Neural crest cell (in vitro differentiated cells): ENCODE data around the gene PTPN2. TPM values are rescaled to one million over a fixed set of nuclear protein-coding genes. Genes with fewer than 3 reads are reported as not detected.

Experiments
- DNase-seq: peaks from one replicate; pipeline ENCODE4 v3.0.0; 2021; ENCODE audit warnings: low read depth, mixed read lengths, low spot score
- H3K27ac Mint-ChIP-seq: one replicate; pipeline ENCODE4 v1.8.0; 2021; ENCODE audit warnings: mild to moderate bottlenecking, mixed read lengths; ENCODE audit not compliant: unreplicated experiment
- H3K27me3 Mint-ChIP-seq: 2 replicates; pipeline ENCODE4 v1.8.0; 2021; ENCODE audit warnings: low read depth, mild to moderate bottlenecking, mixed read lengths
- H3K36me3 Mint-ChIP-seq: 2 replicates; pipeline ENCODE4 v1.8.0; 2021; ENCODE audit warnings: low read depth, mild to moderate bottlenecking, mixed read lengths
- H3K4me1 Mint-ChIP-seq: 2 replicates; pipeline ENCODE4 v1.8.0; 2021; ENCODE audit warnings: mixed read lengths
- H3K4me3 Mint-ChIP-seq: one replicate; pipeline ENCODE4 v1.8.0; 2021; ENCODE audit warnings: mild to moderate bottlenecking, mixed read lengths
- H3K9me3 Mint-ChIP-seq: 2 replicates; pipeline ENCODE4 v1.8.0; 2021; ENCODE audit warnings: mixed read lengths
- CTCF ChIP-seq: fragments of 200-600 bp; sonication (generic); conservative IDR thresholded peaks from 2 replicates; pipeline ENCODE4 v1.5.0; 2021; ENCODE audit warnings: antibody characterized with exemption, mild to moderate bottlenecking
- total RNA-seq: library from RNA; stranded (reverse); gene quantifications from 2 replicates; pipeline ENCODE4 v1.2.1, GENCODE V29; 2021

PTPN2 gene
- total RNA-seq, 1 donor from 2014 or later, result 34.4 TPM

GRCh38 chr18:12751503-12751884 lies 132.5 kb downstream of the PTPN2 start:
- Mint-ChIP-seq H3K4me3 (no peak overlapping the region), H3K27me3 (no peaks in the 10 kb centered on the region), H3K36me3 (no peaks in the 10 kb centered on the region), H3K4me1 (peaks cover 8% of the 10 kb centered on the region), H3K27ac (no peak overlapping the region), H3K9me3 (peaks cover under 1% of the 10 kb centered on the region)
- no peak for TF ChIP-seq CTCF
- no peak for DNase-seq

- H3K4me3 Mint-ChIP-seq, result no peak overlapping the region
- H3K4me1 Mint-ChIP-seq, result peaks cover 8% of the 10 kb centered on the region
- H3K27me3 Mint-ChIP-seq, result no peaks in the 10 kb centered on the region
- no peak for TF ChIP-seq CTCF
- H3K27ac Mint-ChIP-seq, result no peak overlapping the region
- no peaks in the 10 kb centered on the region for H3K9me3 Mint-ChIP-seq
- H3K36me3 Mint-ChIP-seq, result no peaks in the 10 kb centered on the region
- no peak for DNase-seq
Observed at GRCh38 chr18:12750715-12751502, 133.1 kb downstream of the PTPN2 start.

GRCh38 chr18:12750076-12750714 lies 133.8 kb downstream of the PTPN2 start:
- no peak for TF ChIP-seq CTCF

GRCh38 chr18:12749121-12749520 lies 134.9 kb downstream of the PTPN2 start:
- Mint-ChIP-seq H3K27ac (no peak overlapping the region), H3K27me3 (no peaks in the 10 kb centered on the region), H3K4me1 (peaks cover 8% of the 10 kb centered on the region), H3K36me3 (no peaks in the 10 kb centered on the region), H3K4me3 (no peak overlapping the region), H3K9me3 (no peaks in the 10 kb centered on the region)
- TF ChIP-seq CTCF, result no peak
- DNase-seq, result no peak

More at GRCh38 chr18:12750076-12750714, 133.8 kb downstream of the PTPN2 start:
- H3K4me1 Mint-ChIP-seq, result peaks cover 8% of the 10 kb centered on the region
- DNase-seq, result no peak
- no peak overlapping the region for H3K4me3 Mint-ChIP-seq
- no peaks in the 10 kb centered on the region for H3K27me3 Mint-ChIP-seq
- H3K9me3 Mint-ChIP-seq, result no peaks in the 10 kb centered on the region
- H3K27ac Mint-ChIP-seq, result peak overlapping the region; percentile 67
- H3K36me3 Mint-ChIP-seq, result no peaks in the 10 kb centered on the region

- no peak for TF ChIP-seq CTCF
- no peak overlapping the region for H3K4me3 Mint-ChIP-seq
- no peak overlapping the region for H3K27ac Mint-ChIP-seq
- H3K4me1 Mint-ChIP-seq, result peaks cover 8% of the 10 kb centered on the region
- H3K27me3 Mint-ChIP-seq, result no peaks in the 10 kb centered on the region
- H3K36me3 Mint-ChIP-seq, result no peaks in the 10 kb centered on the region
- no peak for DNase-seq
- H3K9me3 Mint-ChIP-seq, result no peaks in the 10 kb centered on the region
Observed at GRCh38 chr18:12748671-12749070, 135.4 kb downstream of the PTPN2 start.
